ENCODE measurements around the gene NEK10.
"Not testable (repeated sequence)": the region's sequence is repeated elsewhere in the genome, so short reads cannot be mapped to it uniquely, and the experiment has no call there.

Gene NEK10

DNA sequence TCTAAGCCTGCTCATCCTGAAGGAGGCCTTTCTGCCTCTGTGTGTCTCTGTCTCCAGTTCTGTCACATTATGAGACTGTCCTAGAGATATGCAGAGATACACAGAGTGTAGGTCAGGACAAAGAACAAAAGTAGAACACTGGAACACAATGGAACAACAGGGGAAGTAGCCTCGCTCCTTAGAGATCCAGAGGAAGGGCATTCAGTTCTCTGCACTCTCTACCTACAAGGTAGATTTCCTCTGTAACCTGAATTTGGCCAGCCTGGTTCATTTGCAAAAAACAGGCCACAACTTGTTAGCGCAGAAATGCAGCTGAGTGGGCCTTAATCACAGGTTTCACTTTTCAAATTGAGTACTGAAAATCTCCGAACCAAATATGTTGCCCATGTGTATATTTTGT lies 19.4 kb downstream of the NEK10 start:
- Histone ChIP-seq H3K36me3 (ENCODE audit: control insufficient read depth, insufficient read depth, low read length, severe bottlenecking) (peaks cover 11% of the 10 kb centered on the region), H3K4me1 (ENCODE audit: control insufficient read depth, insufficient read depth, low read length) (peaks cover 25% of the 10 kb centered on the region), H3K27me3 (replicated peaks; ENCODE audit: control insufficient read depth, insufficient read depth, low read length) (no peaks in the 10 kb centered on the region), H3K4me3 (ENCODE audit: low read length) (no peak overlapping the region), H3K9ac (ENCODE audit: low read length) (no peak overlapping the region), H3K9me3 (ENCODE audit: control insufficient read depth, low read length) (no peaks in the 10 kb centered on the region)
- DNase-seq (ENCODE audit: low read depth) = no peak

DNA sequence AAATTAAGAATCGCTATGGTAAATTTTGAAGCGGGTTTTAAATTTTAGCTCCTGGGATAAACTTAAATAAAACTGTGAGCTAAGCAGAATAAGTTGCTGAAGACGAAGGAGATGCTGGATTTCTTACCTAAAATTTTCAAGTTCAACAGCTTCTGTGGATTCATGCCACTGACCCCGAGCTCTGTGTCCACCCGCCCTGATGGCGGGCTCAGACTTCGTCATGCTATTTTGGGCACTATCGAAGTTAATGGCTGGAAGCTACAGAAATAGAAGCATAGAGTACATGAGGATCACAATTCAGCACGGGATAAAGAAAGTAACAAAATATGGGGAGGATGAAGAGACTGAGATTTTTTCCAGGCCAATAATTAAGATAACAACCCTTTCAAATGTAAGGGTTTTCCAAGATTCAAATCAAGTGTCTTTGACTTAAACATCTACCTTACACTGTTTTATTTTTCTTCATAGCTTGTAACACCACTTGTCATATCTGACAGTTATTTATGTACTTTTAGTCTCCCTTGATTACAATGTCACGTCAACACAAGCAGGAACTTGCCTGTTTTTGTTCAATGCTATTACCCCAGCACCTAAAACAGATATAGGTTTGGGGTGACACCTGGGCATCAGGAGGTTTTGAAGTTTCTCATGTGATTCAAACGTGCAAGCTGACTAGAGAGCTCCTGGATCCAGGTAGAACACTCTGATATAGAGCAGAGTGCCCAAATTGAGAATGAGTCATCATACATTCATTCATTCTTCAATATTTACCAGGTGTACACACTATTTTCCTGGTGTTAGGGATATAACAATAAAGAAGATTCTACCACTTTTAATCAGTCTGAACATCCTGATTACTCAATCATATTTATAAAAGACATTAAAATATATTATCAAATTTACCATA lies 23.0 kb downstream of the NEK10 start:
- no peak overlapping the region for H3K4me3 ChIP-seq (ENCODE audit: low read length)
- no peak for DNase-seq (ENCODE audit: low read depth)
- no peaks in the 10 kb centered on the region for H3K4me1 ChIP-seq (ENCODE audit: control insufficient read depth, insufficient read depth, low read length)
- peaks cover 19% of the 10 kb centered on the region for H3K36me3 ChIP-seq (ENCODE audit: control insufficient read depth, insufficient read depth, low read length, severe bottlenecking)
- H3K9me3 ChIP-seq (ENCODE audit: control insufficient read depth, low read length) = no peaks in the 10 kb centered on the region
- H3K27me3 ChIP-seq (replicated peaks; ENCODE audit: control insufficient read depth, insufficient read depth, low read length) = no peaks in the 10 kb centered on the region
- H3K9ac ChIP-seq (ENCODE audit: low read length) = no peak overlapping the region

DNA sequence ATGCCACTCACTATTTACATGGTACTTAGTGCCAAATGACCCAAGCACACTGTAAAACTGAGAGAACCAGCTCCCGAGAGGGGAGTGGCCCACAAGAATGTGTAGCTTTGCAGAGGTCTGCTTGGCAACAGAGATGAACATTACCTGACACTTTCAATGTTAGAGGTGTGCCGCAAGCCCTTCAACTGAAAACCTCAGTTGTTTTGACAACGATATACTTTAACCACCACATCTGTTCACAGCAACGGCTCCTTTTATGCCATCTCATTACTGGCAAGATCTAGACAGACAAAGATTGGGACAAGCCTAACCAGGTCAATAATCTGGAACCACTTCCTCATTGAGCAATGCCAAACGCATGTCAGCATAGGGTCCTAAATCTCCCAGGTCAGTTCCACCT lies 23.7 kb downstream of the NEK10 start:
- H3K4me1 ChIP-seq (ENCODE audit: control insufficient read depth, insufficient read depth, low read length) = no peaks in the 10 kb centered on the region
- H3K4me3 ChIP-seq (ENCODE audit: low read length) = no peak overlapping the region
- no peaks in the 10 kb centered on the region for H3K27me3 ChIP-seq (replicated peaks; ENCODE audit: control insufficient read depth, insufficient read depth, low read length)
- peaks cover 19% of the 10 kb centered on the region for H3K36me3 ChIP-seq (ENCODE audit: control insufficient read depth, insufficient read depth, low read length, severe bottlenecking)
- no peak overlapping the region for H3K9ac ChIP-seq (ENCODE audit: low read length)
- no peaks in the 10 kb centered on the region for H3K9me3 ChIP-seq (ENCODE audit: control insufficient read depth, low read length)
- DNase-seq (ENCODE audit: low read depth) = no peak

DNA sequence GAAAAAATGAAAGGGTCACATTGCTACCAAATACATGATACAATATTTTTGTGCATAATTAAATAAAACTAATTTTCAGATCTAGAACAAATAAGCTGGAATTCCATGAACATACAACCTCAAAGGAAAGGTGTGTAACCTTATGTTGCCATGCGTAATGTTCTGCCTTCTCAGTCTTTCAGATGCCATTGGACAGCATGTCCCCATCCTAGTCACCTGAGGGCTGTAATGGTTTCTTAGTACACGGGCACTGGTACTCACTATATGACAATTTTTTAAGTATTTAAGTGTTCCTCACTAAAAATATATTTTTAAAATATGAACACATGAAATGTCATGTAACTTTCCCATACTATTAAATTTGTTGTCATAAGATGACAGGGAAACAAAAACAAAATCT lies 24.1 kb downstream of the NEK10 start:
- no peak for DNase-seq (ENCODE audit: low read depth)
- no peak overlapping the region for H3K4me3 ChIP-seq (ENCODE audit: low read length)
- H3K27me3 ChIP-seq (replicated peaks; ENCODE audit: control insufficient read depth, insufficient read depth, low read length) = no peaks in the 10 kb centered on the region
- no peak overlapping the region for H3K9ac ChIP-seq (ENCODE audit: low read length)
- H3K9me3 ChIP-seq (ENCODE audit: control insufficient read depth, low read length) = no peaks in the 10 kb centered on the region
- H3K4me1 ChIP-seq (ENCODE audit: control insufficient read depth, insufficient read depth, low read length) = no peaks in the 10 kb centered on the region
- H3K36me3 ChIP-seq (ENCODE audit: control insufficient read depth, insufficient read depth, low read length, severe bottlenecking) = peaks cover 19% of the 10 kb centered on the region

DNA sequence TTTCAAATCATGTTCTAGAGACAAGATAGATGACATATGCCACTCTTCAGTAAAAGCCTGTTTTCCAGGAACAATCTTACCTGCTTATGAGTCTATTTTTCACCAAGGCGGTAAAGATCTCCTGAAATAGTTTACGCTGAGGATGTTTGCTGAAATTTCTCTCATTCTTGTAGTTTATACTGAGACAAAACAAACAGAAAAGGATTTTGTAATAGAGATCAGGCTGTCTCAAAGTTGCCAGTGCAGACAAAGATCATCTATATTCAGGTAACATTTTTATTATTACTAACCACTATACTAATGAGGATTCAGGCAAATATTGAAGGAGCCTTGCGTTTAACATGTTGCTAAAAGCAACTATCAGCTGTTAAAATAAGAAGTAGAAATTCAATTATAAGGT lies 25.0 kb downstream of the NEK10 start:
- DNase-seq (ENCODE audit: low read depth) = no peak
- peaks cover 19% of the 10 kb centered on the region for H3K36me3 ChIP-seq (ENCODE audit: control insufficient read depth, insufficient read depth, low read length, severe bottlenecking)
- no peaks in the 10 kb centered on the region for H3K9me3 ChIP-seq (ENCODE audit: control insufficient read depth, low read length)
- H3K4me3 ChIP-seq (ENCODE audit: low read length) = no peak overlapping the region
- H3K9ac ChIP-seq (ENCODE audit: low read length) = no peak overlapping the region
- no peaks in the 10 kb centered on the region for H3K27me3 ChIP-seq (replicated peaks; ENCODE audit: control insufficient read depth, insufficient read depth, low read length)
- no peaks in the 10 kb centered on the region for H3K4me1 ChIP-seq (ENCODE audit: control insufficient read depth, insufficient read depth, low read length)

DNA sequence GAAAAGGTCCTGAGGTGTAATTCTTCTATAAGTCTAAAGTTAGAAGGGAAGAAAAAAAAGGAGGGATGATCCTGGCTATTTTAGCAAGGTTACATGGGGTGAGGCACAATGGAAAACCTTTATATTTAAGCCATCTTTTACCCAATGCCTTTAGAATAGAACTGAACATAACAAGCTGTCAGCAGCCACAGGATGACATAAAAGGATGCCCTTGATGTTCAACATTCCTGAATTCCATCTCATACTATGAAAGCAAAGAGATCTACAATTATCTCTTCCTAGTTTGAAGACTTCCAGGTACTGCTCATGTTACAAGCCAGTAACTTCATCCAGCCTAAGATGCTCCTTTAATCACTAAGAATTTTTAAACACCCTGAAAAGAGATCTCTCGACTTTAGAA lies 26.9 kb downstream of the NEK10 start:
- peaks cover 15% of the 10 kb centered on the region for H3K36me3 ChIP-seq (ENCODE audit: control insufficient read depth, insufficient read depth, low read length, severe bottlenecking)
- H3K4me1 ChIP-seq (ENCODE audit: control insufficient read depth, insufficient read depth, low read length) = no peaks in the 10 kb centered on the region
- no peaks in the 10 kb centered on the region for H3K9me3 ChIP-seq (ENCODE audit: control insufficient read depth, low read length)
- no peaks in the 10 kb centered on the region for H3K27me3 ChIP-seq (replicated peaks; ENCODE audit: control insufficient read depth, insufficient read depth, low read length)
- no peak overlapping the region for H3K9ac ChIP-seq (ENCODE audit: low read length)
- DNase-seq (ENCODE audit: low read depth) = no peak
- no peak overlapping the region for H3K4me3 ChIP-seq (ENCODE audit: low read length)

DNA sequence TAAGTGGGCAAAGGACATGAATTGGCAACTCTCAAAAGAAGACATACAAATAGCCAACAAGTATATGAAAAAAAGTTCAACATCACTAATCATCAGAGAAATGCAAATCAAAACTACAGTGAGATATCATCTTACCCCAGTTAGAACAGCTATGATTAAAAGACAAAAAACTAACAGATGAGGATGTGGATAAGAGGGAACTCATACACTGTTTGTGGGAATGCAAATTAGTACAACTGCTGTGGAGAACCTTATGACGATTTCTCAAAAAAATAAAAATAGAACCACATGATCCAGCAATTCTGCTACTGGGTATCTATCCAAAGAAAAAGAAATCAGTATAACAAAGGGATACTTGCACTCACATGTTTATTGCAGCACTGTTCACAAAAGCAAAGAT lies 28.6 kb downstream of the NEK10 start:
- Histone ChIP-seq H3K4me1 (ENCODE audit: control insufficient read depth, insufficient read depth, low read length) (no peaks in the 10 kb centered on the region), H3K9me3 (ENCODE audit: control insufficient read depth, low read length) (no peaks in the 10 kb centered on the region), H3K4me3 (ENCODE audit: low read length) (no peak overlapping the region), H3K9ac (ENCODE audit: low read length) (no peak overlapping the region), H3K27me3 (replicated peaks; ENCODE audit: control insufficient read depth, insufficient read depth, low read length) (no peaks in the 10 kb centered on the region), H3K36me3 (ENCODE audit: control insufficient read depth, insufficient read depth, low read length, severe bottlenecking) (peaks cover 15% of the 10 kb centered on the region)
- no peak for DNase-seq (ENCODE audit: low read depth)

DNA sequence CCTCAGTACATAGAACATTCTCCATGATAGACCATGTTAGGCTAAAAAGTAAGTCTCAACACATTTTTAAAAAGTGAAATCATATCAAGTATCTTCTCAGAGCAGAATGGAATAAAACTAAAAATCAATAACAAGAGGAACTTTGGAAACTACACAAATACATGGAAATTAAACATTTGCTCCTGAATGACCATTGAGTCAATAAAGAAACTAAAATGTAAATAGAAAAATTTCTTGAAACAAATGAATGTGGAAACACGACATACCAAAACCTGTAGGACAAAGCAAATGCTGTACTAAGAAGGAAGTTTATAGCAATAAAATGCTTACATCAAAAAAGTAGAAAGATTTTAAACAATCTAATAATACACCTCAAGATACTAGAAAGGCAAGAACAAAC lies 33.6 kb downstream of the NEK10 start:
- no peak for DNase-seq (ENCODE audit: low read depth)
- Histone ChIP-seq H3K4me3 (ENCODE audit: low read length) (no peak overlapping the region), H3K9ac (ENCODE audit: low read length) (no peak overlapping the region), H3K36me3 (ENCODE audit: control insufficient read depth, insufficient read depth, low read length, severe bottlenecking) (no peaks in the 10 kb centered on the region), H3K9me3 (ENCODE audit: control insufficient read depth, low read length) (no peaks in the 10 kb centered on the region), H3K27me3 (replicated peaks; ENCODE audit: control insufficient read depth, insufficient read depth, low read length) (no peaks in the 10 kb centered on the region), H3K4me1 (ENCODE audit: control insufficient read depth, insufficient read depth, low read length) (no peaks in the 10 kb centered on the region)

DNA sequence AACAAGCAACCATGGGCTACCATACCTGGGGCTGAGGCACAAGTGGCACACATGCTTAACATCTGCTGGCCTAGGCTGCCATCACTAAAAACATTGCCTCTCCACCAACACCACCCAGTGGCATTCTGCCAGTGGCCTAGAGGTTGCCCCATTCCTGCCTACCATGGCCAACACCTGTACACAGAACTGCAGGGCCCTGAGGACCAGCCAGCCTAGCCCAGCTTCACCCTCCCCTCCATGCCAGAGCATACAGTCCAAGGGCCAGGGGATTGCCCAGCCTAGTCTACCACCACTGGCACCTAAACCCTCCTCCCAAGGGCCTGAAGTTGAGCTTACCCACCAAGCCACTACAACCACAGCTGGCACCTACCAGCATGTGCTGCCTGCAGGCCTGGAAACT lies 35.3 kb downstream of the NEK10 start:
- DNase-seq (ENCODE audit: low read depth) = no peak
- H3K4me1 ChIP-seq (ENCODE audit: control insufficient read depth, insufficient read depth, low read length) = no peaks in the 10 kb centered on the region
- H3K9ac ChIP-seq (ENCODE audit: low read length) = no peak overlapping the region
- peaks cover 3% of the 10 kb centered on the region for H3K36me3 ChIP-seq (ENCODE audit: control insufficient read depth, insufficient read depth, low read length, severe bottlenecking)
- no peaks in the 10 kb centered on the region for H3K27me3 ChIP-seq (replicated peaks; ENCODE audit: control insufficient read depth, insufficient read depth, low read length)
- H3K9me3 ChIP-seq (ENCODE audit: control insufficient read depth, low read length) = no peaks in the 10 kb centered on the region
- no peak overlapping the region for H3K4me3 ChIP-seq (ENCODE audit: low read length)

DNA sequence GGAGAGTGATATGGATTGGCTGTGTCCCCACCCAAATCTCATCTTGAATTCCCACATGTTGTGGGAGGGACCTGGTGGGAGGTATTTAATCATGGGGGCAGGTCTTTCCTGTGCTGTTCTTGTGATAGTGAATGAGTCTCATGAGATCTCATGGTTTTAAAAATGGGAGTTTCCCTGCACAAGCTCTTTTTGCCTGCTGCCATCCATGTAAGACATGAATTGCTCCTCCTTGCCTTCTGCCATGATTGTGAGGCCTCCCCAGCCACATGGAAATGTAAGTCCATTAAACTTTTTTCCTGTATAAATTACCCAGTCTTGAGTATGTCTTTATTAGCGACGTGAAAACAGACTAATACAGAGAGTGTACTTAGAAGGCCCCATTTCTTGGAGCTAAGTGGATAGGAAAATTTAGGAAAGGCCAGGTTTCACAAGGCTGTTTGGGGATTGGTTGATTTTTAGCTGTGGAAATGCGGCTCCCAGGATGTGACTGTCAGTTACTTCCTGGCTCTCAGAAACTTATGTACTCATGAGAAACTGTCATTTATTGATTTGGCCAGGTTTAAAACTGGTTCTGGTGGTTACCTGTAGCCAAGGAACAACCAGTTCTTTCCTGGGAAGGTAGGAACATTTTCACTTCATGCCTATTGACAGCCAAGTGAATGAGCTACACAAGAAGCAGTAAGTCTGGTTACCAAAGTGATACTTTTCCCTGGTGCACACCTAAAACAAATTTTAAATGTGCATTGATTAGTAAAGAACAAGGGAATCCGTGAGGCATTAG lies 40.0 kb downstream of the NEK10 start:
- H3K36me3 ChIP-seq (ENCODE audit: control insufficient read depth, insufficient read depth, low read length, severe bottlenecking); H3K4me3 ChIP-seq (ENCODE audit: low read length): not testable (repeated sequence)
- H3K4me1 ChIP-seq (ENCODE audit: control insufficient read depth, insufficient read depth, low read length) = peaks cover 24% of the 10 kb centered on the region

DNA sequence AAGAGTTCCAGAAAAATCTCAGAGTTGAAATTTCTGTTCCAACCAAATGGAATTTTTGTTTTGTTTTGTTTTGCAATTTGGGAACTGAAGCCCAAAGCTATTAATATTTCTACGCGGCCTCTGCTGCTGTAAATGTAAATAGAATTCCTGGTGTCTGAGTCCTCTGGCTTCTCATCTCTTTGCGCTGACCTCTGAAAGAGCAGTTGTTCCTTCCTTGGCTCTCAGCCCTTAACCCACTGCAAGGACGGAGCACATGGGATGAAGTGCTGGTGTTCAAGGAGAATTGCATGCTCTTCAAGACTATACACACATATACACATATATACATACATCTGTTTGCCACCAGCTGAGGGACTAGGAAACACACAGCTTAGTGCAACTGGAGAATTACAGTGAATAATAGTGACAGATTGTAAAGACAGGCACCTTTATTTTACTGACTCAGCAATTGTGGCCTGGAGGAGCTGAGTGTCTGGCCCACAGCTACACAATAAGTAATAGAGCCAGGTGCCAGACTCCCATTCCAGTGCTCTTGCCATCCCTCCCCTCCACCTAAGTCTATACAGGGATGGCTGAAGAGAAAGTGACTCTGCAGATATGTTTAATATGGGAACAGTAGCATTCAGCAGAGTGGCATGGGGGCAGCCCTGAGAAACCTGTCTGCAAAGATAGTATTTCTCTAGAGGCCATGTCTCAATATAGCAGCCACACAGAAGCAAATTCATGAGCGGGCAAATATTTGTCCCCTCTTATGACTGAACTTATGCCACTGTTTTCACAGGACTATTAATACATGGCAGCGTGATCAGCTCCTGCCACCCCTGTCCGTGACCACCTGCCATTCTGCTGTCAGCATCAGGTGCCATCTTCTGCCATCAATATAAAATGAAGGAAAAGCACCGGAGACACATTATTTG lies 42.3 kb downstream of the NEK10 start:
- peaks cover 3% of the 10 kb centered on the region for H3K36me3 ChIP-seq (ENCODE audit: control insufficient read depth, insufficient read depth, low read length, severe bottlenecking)
- no peaks in the 10 kb centered on the region for H3K9me3 ChIP-seq (ENCODE audit: control insufficient read depth, low read length)
- DNase-seq (ENCODE audit: low read depth) = peak; percentile 91
- H3K4me1 ChIP-seq (ENCODE audit: control insufficient read depth, insufficient read depth, low read length) = peaks cover 24% of the 10 kb centered on the region
- no peaks in the 10 kb centered on the region for H3K27me3 ChIP-seq (replicated peaks; ENCODE audit: control insufficient read depth, insufficient read depth, low read length)
- no peak overlapping the region for H3K9ac ChIP-seq (ENCODE audit: low read length)
- H3K4me3 ChIP-seq (ENCODE audit: low read length) = no peak overlapping the region

More for the DNA sequence above, 40.0 kb downstream of the NEK10 start:
- not testable (repeated sequence) for DNase-seq (ENCODE audit: low read depth); H3K9ac ChIP-seq (ENCODE audit: low read length); H3K27me3 ChIP-seq (replicated peaks; ENCODE audit: control insufficient read depth, insufficient read depth, low read length); H3K9me3 ChIP-seq (ENCODE audit: control insufficient read depth, low read length)
